Right renal cortex interstitium (tissue), 3 donors: ENCODE data around the gene TRMT11. TPM values are rescaled to one million over a fixed set of nuclear protein-coding genes. Genes with fewer than 3 reads are reported as not detected.
"Not testable (repeated sequence)": the region's sequence is repeated elsewhere in the genome, so short reads cannot be mapped to it uniquely, and the experiment has no call there.

Experiments used
- DNase-seq, 3 donors: peaks; one replicate each; pipeline ENCODE4 v3.0.0-alpha.2; 2013; ENCODE audit warnings: low read depth in 3 of 3, low spot score in 2 of 3
- polyA plus RNA-seq, 3 donors: library from polyadenylated mRNA; unstranded; fragments of 120-200 nt; gene quantifications; one replicate each; pipeline ENCODE4 v1.2.1, GENCODE V29; 2013; ENCODE audit not compliant: insufficient read length in 3 of 3

TRMT11 gene
- polyA plus RNA-seq, 3 donors, result 34.2 to 39.2 (median 36.0) TPM

DNA sequence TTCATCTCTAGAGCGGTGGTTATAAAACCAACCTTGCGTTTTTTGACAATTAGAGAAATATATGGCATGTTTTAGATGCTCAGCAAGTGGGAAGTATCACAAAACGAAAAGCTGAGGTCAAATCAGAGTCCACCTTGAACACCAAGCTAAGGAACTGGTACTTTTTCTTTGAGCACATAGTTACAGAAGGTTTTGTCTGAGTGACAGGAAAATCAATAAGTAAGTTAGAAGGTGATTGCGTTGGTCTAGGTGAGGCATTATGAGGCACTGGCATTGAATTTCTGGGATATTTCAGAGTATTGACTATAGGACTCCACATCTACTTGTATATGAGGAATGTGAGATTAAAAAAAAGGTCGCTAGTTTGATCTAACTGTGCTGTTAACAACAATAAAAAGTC, 30.4 kb upstream of the TRMT11 start:
- no peak for DNase-seq

GRCh38 chr6:125956506-125957390, 29.6 kb upstream of the TRMT11 start, which contains the start of gene HINT3:
Gene HINT3, plus strand, starts transcription at chr6:125956770. Its CDS starts 208 bp downstream, at chr6:125956978.
- peak; percentile 94 to 97 (median 97) for DNase-seq

DNA sequence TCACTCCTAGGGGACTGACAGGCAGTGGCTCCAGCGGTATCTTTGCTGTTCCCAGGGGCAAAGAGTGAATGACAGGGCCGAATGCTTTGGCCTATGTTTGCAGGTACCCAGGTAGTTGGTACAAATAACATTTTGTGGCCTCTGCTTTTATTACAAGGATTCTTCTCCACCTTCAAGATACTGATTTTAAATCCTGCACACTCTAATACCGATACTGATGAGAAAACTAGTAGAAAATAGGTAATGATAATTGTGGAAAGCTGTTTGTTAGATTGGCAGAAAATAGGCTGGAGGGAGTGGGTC, 29.0 kb upstream of the TRMT11 start:
- peak in 1 of 3 donors; percentile 14 for DNase-seq

DNA sequence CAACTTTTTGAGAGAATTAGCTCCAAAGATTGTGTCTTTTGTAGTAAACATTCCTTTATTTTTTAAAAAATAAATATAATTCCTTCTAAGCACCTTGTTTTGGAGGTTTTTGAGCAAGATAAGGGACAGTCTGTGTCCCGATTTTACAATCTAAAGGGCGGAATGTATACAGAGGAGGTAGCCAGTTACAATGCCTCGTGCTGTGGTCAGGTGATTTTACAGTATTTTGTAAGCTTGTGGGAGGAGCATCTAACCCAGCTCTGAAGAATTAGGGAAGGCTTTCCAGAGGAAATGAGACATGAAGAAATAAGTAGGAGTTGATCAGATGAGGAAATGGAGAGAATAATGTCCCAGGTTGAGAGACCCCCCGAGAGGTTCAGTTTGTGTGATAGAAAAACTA, 28.5 kb upstream of the TRMT11 start:
- DNase-seq, result peak in 1 of 3 donors; percentile 25

DNA sequence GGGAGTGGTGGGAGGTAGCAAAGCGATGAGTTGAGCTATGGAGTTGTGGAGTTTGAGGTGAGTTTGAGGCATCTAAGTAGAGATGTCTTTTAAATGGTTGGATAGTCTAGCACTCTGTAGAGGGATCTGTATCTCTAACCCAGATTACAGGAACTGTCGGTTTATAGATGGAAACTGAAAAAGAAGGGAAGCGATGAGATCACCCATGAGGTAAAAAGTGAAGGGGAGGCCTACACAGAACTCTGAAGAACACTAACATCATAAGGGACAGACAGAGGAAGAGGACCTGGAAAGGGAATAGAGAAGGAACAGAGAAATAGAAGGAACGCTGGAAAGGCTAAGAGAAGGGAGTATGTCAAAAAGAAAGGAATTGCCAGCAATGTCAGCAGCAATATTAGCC, 27.3 kb upstream of the TRMT11 start:
- no peak for DNase-seq

DNA sequence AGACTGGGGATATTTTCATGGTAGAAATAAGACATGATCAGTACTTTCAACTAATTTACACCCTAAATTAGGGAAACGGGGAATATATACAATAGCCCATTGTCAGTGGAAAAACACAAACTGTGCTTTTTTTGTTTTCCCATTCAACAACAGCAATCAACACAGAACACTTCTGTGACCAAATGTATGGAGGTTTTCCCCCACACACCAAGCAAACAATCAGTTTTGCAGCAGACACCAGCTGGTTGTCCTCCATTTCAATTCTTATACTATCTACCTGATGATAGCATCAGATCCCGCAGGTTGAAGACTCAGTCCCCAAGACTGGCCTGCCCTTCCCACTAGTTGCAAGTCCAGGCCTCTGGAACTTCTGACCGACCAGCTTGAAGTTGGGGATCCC, 25.2 kb upstream of the TRMT11 start:
- DNase-seq, result no peak

DNA sequence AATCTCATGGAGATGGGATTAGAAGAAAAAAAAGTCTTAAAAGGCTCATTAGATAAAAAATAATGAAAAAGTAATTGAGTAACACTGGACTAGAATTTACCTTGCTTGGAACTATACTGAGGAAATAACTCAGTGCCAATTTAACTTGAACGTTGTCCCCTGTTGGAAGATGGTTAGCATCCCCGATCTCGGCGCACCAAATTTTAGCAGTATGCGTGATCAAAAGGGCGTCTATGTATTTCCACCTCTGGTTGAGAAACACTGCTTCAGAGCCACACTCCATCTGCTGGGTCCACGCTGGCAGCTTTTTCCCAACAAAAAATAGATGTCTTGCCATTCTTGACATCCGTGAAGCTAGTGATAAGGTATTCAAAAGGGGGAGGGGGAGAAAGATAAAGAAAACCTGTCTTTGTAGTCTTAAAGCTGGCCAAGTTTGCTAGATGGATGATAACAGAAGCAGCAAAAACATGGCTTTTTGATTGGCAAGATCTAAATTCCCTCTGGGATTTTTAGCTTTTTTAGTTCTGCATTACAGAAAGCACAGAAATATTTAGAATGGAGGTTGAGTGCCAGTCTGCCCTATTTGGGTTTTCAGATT, 23.3 kb upstream of the TRMT11 start:
- no peak for DNase-seq

DNA sequence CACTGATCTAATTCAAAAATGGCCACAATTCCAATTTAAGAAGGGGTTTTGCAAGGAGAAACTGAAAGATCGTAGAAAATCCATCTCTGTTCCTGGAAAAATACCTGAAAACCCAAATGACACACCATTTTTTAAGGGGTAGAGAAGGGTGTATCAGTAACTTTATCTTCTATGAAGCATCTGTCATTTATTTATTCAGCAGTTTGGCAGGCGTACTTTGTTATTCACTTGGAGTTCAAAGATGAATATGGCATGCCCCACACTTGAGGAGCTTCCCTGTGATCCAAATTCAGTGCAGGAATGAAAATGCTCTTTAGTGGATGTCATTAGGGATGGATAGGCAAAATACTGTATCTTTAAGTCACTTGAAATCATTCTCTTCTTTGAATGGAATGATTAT, 22.5 kb upstream of the TRMT11 start:
- no peak for DNase-seq

DNA sequence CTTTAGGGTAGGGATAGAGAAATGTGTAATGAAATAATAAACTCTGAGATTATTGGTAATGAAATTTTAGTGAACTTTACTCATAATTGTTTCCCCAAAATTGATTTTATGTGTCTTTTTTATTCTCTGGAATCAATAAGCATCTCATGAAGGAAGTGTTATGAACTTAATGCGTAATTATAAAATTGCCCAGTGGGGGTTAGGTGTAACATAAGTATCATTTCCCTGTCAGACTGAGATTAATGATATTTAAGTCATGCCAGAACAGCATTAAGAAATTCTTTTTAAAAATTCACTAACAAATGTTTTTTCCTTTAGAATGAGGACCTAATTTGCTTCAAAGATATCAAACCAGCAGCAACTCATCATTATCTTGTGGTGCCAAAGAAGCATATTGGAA, 19.8 kb upstream of the TRMT11 start:
- no peak for DNase-seq

DNA sequence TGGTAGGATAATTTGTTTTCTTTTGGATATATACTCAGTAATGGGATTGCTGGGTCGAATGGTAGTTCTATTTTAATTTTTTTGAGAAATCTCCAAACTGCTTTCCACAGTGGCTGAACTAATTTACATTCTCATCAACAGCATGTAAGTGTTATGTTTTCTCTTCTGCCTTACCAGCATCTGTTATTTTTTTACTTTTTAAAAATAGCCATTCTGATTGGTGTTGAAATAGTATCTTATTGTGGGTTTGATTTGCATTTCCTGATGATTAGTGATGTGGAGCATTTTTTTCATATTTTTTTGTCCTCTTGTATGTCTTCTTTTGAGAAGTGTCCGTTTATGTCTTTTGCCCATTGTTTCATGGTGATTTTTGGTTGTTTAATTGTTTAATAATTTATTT, 17.8 kb upstream of the TRMT11 start:
- DNase-seq, result no peak

DNA sequence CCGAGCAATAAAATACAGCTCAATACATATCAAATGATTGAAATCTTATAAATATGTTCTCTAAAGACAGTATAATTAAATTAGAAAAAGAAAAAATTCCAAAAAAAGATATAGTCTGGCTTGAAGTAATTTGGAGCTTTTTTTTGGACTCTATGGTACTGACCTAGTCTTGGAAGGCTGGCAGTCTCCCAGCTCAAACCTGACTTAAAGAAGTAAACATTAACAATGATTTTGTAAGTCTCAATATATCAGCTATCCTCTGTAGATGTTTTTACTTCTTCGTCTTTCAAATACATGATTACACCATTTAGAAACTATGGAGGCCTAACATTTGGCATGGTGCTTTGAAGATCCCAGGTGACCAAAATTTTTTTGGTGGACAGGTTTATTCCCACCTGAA, 15.6 kb upstream of the TRMT11 start:
- DNase-seq, result no peak

GRCh38 chr6:125972478-125972877, 13.9 kb upstream of the TRMT11 start:
- DNase-seq, result not testable (repeated sequence)

DNA sequence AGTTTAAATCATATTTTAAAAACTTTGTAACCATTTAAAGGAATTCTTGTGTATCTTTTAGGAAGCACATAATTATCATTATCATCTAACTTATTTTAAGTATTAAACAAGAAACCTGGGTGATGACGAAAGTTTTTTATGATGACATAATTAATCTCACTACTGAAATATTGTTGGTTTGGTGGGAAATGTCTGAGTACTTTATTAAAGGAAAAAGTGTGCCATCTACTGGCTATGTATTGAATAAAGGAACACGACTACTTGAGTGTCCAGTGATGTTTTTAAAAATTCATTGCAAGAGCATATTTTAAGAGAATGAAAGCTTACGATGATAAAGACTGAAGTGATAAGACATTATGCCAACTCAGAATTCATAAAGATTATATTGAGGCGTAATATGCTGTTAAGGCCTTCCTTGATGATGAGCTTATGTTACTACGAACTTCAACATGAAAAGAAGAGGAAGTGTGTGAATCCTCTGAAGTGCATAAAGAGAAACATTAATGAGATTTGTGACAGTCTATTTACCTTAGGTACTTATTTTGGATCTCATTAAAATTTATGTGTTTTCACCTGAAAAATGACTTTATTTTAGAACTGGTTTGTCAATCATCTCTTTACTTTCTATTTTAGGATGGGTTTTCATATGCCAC, 12.0 kb upstream of the TRMT11 start:
- peak in 1 of 3 donors; percentile 41 for DNase-seq

DNA sequence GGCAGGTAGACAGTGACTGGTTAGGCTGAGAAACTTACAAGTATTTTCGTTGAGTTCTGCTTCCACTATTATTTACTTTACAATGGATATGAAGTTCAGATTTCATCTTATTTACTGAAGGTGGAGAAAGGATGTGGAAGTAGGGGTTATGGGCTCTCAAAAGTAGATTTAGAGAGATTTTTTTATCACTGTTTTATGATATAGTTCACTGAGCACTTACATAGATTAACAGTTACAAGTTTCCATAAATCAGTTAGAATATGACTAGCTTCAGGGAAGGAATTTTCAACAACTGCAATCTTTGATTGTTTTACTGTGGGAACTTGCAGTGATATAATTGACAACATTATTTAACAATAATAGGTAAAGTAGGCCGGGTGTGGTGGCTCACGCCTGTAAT, 7.2 kb upstream of the TRMT11 start:
- no peak for DNase-seq

DNA sequence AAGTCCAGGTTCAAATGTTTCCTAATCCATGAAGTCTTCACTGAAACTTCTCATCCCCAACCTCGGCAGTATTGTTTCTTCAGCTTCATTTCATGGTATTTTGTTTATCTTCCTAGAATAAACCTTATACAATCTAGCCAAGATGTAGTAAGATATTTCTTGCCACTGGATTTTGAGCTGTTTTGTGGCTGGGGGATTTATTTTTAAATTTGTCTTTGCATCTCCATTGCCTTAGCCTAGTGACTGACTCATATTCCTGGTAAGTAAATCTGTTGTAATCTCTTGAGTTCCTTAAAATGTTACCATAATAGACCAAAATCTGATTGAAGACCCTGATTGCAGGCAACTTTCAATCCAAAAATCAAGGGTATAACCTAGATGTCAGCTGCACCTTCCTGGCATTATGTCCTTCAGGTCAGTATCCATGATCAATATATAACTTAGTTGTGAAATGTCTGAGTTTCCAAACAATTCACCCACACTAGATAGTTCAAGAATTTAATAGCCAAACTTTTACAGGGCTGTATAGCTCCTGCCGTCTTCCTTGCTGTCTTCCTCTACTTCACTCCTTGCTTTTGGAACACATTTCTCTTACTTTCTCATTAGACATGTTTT, 4.7 kb upstream of the TRMT11 start:
- no peak for DNase-seq

DNA sequence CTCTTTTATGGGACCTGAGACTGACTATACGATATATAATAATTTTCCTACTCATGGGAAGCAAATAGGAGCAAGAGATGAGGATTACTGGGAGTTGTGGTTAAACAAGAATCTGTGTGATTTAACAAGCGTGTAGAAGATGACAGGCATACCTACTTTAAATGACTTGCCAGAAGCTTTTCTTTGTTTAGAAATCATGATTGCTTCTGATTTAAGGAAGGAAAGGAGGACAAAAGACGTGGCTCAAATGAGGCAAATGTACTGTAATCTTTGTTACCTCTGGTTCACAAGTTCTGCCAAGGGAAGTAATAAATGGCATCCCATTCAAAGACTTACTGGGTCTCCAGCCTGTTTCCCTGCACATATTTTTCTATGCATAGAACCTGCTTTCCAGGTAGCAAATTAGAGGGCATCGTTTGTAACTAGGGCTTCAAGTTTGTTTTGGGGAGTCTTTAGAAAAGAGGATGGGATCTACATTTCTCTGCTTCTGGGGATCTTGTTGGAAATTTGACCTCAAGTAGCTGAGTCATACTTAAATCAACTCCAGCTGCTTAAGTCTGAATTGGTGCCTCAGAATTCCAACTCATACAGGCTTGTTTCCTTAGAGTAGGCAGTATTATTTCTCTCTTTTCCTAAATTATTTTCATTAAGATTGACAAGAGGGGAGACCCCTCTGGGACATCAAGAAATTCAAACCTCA, 2.9 kb upstream of the TRMT11 start:
- no peak for DNase-seq

DNA sequence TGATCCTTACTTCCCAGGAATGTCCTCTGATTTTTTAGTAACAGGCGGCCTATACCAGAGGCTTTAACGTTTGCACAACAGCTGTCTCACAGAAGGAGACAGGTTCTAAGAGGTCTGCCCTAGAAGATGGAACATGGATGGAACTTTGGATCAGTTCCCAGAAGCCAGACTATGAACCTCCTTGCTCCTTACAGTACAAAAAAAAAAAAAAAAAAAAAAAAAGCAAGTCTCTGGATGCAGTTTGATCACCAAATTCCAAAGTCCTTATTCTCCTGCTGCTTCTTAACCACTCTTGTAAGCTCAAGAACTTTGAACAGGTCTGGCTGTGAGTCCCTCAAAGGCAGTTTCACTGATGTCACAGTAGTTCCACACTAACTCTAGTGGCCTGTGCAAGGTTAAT, 2.0 kb upstream of the TRMT11 start:
- no peak for DNase-seq

DNA sequence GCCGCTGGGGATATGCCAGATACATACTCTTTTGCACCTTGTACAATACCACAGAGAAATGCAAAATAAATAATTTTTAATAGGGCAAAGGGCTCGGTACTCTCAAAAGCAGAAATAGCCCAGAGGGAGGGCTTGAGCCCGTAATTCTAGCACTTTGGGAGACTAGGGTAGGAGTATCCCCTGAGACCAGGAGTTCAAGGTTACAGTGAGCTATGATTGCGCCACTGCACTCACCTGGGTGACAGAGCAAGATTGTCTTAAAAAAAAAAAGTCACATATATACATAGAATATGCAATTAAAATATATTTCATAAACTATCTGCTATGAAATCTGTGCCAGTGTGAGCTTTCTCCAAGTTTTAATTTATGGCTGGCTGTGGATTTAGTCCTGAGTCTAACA, 818 bp upstream of the TRMT11 start:
- DNase-seq, result no peak

DNA sequence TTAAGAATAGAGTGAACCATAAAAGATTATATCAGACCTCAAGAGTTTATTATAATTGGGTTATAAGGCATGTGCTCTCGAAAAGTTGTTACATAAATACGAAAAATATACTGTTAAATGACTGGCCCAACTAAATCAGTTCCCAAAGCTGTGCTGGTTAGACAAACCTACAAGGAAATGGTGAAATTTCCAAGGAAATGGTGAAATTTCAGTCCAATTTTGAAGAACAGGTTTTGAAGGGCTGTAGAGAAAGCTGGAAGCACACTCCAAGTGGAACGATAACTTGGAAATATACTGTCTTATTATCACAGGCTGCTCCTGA, 400 bp upstream of the TRMT11 start:
- peak in 1 of 3 donors; percentile 3 for DNase-seq

DNA sequence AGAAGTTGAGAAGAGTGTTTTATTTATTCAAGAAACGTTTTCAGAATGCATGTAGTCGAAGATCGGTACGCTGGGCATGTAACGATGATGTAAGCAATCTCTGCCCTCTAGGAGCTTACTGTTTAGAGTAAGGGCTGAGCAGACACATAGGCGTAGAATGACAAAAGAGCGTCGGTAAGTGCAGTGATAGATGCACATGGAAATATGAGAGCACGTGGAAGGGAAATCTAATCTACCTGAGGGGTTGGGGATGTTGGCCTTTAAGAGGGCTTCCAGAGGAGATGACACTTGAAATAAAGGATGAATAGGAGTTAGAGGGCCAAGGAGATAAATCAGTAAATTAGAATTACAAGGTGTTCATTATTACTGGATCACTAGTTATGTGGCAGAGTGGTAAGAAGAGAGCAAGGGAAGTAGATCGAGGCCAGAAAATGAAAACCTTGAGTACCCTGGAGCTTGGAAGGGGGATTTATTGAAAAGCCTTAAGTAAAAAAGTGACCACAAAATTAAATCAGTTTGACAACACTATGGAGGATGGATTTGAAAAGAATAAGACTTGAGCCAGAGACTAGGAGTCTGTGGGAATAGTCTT, 782 bp downstream of the TRMT11 start:
- peak in 1 of 3 donors; percentile 10 for DNase-seq

DNA sequence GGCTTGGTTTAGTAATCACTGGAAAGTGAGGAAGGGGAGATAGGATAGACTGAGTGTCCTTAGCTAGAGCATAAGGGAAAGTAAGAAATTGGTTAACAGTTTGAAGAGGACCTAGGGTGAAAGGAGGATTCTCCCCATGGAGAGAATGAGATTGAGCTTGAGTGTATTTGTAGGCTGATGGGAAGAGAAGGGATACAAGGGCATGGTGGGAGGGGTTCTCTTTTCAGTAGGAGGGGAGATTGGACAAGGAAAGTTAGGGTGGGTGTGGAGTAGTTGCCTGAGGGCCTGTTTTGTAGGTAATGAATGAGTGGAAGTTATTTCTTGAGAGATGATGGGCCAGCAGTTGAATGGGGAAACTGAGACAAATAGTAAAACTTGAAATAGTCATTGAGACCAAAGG, 1.9 kb downstream of the TRMT11 start:
- DNase-seq, result no peak
